GM23338 (cell line): Measurements from ENCODE around the gene PNMA8B.

Experiments
- CTCF ChIP-seq, 2 experiments: fragments of 200-600 bp in 1 of 2; sonication (generic) in 1 of 2; conservative IDR thresholded peaks; 2 replicates each; pipeline versions ENCODE4 v1.5.1 to v1.6.1; 2016 to 2017; ENCODE audit warnings: antibody characterized with exemption in 2 of 2, low read depth in 2 of 2, mild to moderate bottlenecking in 2 of 2, moderate library complexity in 1 of 2
- EZH2 ChIP-seq: fragments of 200-600 bp; sonication (generic); IDR thresholded peaks from one replicate; pipeline ENCODE4 v1.8.0; 2017; ENCODE audit warnings: antibody characterized with exemption, mild to moderate bottlenecking, low read depth; ENCODE audit not compliant: unreplicated experiment
- POLR2AphosphoS5 ChIP-seq: IDR thresholded peaks from 2 replicates; pipeline ENCODE4 v1.6.1; 2016; ENCODE audit warnings: antibody characterized with exemption, low read depth

- TF ChIP-seq POLR2AphosphoS5 (no peak), EZH2 (no peak), CTCF (conservative IDR thresholded peaks at IDR 0.05; ENCODE audit: low read depth in 2 of 2) (no peak)
Measured at GRCh38 chr19:46466536-46467196, 29.0 kb downstream of the PNMA8B start.
